ENCODE measurements around the gene SPAG6.

SPAG6 gene

DNA sequence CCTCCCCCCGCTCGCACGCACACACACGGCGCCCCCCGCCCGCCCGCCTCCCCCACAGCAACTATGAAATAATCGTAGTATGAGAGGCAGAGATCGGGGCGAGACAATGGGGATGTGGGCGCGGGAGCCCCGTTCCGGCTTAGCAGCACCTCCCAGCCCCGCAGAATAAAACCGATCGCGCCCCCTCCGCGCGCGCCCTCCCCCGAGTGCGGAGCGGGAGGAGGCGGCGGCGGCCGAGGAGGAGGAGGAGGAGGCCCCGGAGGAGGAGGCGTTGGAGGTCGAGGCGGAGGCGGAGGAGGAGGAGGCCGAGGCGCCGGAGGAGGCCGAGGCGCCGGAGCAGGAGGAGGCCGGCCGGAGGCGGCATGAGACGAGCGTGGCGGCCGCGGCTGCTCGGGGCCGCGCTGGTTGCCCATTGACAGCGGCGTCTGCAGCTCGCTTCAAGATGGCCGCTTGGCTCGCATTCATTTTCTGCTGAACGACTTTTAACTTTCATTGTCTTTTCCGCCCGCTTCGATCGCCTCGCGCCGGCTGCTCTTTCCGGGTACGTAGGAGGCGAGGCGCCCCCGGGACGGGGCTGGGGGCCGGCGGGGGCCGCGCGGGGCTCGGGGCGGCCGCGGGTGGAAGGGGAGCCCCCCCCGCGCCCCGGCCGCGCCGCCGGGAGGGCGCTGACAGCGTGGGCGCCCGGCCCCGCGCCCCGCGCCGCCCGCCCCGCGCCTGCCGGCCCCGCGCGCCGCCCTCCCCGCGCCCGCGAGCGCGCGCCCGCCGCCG lies 24.0 kb upstream of the SPAG6 start:
- no peak for DNase-seq (ENCODE audit: insufficient read length, low spot score)
- TF ChIP-seq PAX5 (IDR thresholded peaks at IDR 0.05; ENCODE audit: insufficient read depth, low read length, severe bottlenecking), result no peak
- 0 out of 2 replicates have a peak, but pooled peaks have one; percentile 15 for TF ChIP-seq POU2F2 (IDR thresholded peaks at IDR 0.05; ENCODE audit: low read depth, low read length)
- TF ChIP-seq POLR2AphosphoS5 (IDR thresholded peaks at IDR 0.05; ENCODE audit: low read depth, low read length), result peak; percentile 70
- TF ChIP-seq POLR2A (IDR thresholded peaks at IDR 0.05; ENCODE audit: low read depth, low read length), result peak; percentile 64
- TF ChIP-seq SPI1 (IDR thresholded peaks at IDR 0.05; ENCODE audit: low read depth, low read length), result no peak
- TF ChIP-seq TAF1 (IDR thresholded peaks at IDR 0.05; ENCODE audit: low read depth, low read length), result peak; percentile 57; the same call in 1 of the 2 replicates
- peak; percentile 65 for FAIRE-seq

DNA sequence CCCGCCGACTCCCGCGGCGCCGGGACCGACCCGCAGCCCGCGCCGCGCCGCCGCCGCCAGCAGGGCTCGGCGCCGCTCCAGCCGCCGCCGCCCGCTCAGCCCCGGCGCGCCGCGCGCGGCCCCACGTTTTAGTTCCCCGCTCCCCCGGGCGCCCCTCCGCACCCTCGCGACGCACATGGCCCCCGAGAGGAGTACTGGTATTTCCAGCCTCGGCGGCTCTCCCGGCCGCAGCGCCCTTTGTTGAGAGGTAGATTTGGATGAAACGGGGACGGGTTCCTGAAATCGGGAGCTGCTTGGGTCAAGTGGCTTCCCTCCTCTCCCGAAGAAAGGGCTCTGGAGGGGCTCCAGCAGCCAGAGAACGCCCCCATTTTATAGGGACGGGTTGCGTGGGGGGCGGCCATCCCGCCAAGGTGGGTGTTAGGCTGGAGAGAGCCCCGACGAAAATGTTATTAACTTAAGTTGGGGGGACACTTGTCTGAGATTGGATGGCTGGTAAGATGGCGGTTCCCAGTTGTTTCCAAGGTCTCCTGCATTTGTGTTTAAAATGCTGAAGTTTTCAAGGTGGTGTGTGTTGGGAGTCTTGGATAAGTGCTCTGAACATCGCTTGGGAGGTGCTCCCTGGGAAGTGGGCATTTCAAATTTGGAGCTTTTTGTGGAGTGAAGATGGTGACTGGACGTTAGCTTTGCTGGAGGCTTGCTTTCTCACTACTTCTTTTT lies 23.2 kb upstream of the SPAG6 start:
- FAIRE-seq (no peak), DNase-seq (ENCODE audit: insufficient read length, low spot score) (no peak)
- TF ChIP-seq PAX5 (IDR thresholded peaks at IDR 0.05; ENCODE audit: insufficient read depth, low read length, severe bottlenecking) (no peak), SPI1 (IDR thresholded peaks at IDR 0.05; ENCODE audit: low read depth, low read length) (no peak), TAF1 (IDR thresholded peaks at IDR 0.05; ENCODE audit: low read depth, low read length) (no peak), POLR2A (IDR thresholded peaks at IDR 0.05; ENCODE audit: low read depth, low read length) (no peak), POLR2AphosphoS5 (IDR thresholded peaks at IDR 0.05; ENCODE audit: low read depth, low read length) (no peak), POU2F2 (IDR thresholded peaks at IDR 0.05; ENCODE audit: low read depth, low read length) (no peak)

DNA sequence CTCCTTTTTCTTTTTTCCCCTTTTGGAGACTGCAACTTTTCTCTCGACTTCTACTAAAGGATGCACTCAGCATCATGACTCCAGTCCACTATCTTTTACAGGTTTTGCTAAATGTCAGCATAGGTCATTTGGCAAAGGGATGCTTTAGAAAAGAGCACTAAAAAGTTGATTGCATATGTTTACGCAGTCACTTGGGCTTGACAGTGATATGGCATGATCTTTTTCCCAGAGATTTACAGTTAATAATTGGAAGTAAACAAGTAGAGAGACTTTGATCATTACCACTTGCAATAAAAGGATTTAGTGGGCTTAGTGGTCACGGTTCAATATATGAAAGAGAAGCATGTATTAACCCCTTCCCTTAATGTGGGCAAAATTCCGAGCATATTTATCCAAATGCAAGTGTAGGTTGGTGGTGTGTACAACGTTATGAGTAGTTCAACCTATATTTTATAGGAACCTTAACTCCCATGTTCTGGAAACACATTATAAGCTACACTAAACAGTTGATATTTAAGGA lies 22.6 kb upstream of the SPAG6 start:
- TF ChIP-seq PAX5 (IDR thresholded peaks at IDR 0.05; ENCODE audit: insufficient read depth, low read length, severe bottlenecking), result no peak
- no peak for TF ChIP-seq POU2F2 (IDR thresholded peaks at IDR 0.05; ENCODE audit: low read depth, low read length)
- no peak for TF ChIP-seq POLR2A (IDR thresholded peaks at IDR 0.05; ENCODE audit: low read depth, low read length)
- TF ChIP-seq TAF1 (IDR thresholded peaks at IDR 0.05; ENCODE audit: low read depth, low read length), result no peak
- TF ChIP-seq POLR2AphosphoS5 (IDR thresholded peaks at IDR 0.05; ENCODE audit: low read depth, low read length), result no peak
- TF ChIP-seq SPI1 (IDR thresholded peaks at IDR 0.05; ENCODE audit: low read depth, low read length), result no peak
- DNase-seq (ENCODE audit: insufficient read length, low spot score) (no peak), FAIRE-seq (no peak)

DNA sequence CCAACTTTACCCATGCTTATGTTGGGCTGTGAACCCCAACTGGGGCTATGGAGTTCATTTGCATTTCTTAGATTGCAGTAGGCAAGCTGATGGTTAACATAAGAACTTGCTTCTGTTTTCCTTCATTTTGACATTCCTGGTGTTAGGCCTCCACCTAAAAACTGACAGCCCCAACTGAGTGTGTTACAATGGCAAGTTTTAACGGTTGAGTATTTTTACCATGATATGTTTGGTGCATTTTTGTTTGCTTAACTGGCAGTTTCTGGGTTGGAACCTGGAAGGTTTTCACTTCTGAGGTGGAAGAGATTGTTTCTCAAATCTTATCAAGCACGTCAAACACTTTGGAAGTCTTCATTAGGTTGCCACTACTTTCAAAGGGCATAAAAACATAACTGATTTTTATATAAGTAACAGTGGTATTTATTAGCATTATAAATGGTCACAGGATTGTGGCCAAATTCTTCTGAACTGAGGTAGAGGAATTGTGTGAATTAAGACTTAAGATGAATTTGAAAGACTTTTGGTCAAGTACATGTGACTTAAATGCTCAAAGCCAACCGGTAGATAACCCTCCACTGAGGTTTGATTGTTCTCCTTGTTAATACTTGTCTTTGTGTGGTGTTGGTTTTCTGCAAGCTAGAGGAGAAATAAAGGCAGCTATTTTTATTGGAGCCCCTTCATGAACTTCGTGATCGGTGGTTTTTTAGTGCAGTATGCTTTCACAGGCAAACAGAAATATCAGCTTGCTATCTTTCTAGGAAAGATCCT lies 21.6 kb upstream of the SPAG6 start:
- FAIRE-seq (peak; percentile 38), DNase-seq (ENCODE audit: insufficient read length, low spot score) (no peak)
- no peak for TF ChIP-seq TAF1 (IDR thresholded peaks at IDR 0.05; ENCODE audit: low read depth, low read length)
- TF ChIP-seq POLR2A (IDR thresholded peaks at IDR 0.05; ENCODE audit: low read depth, low read length), result no peak
- no peak for TF ChIP-seq SPI1 (IDR thresholded peaks at IDR 0.05; ENCODE audit: low read depth, low read length)
- TF ChIP-seq POLR2AphosphoS5 (IDR thresholded peaks at IDR 0.05; ENCODE audit: low read depth, low read length), result no peak
- TF ChIP-seq PAX5 (IDR thresholded peaks at IDR 0.05; ENCODE audit: insufficient read depth, low read length, severe bottlenecking), result no peak
- no peak for TF ChIP-seq POU2F2 (IDR thresholded peaks at IDR 0.05; ENCODE audit: low read depth, low read length)

DNA sequence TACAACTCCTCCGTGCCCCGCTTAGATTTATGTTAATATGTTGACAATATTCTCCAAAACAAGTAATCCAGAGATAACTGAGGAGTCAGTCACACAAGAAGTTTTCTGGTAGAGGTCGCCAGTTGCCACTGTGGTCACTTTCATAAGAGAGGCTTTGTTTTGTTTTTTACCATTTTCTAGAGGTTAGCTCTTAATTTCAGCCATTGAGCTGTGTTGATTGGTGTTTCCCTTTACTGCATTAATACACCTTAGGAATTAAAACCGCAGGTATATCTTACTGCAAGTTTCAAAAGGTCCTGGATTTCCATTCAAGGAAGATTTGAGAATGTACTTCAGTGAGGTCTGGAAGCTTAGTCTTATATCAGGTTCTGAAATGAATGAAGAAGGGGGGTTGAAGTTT lies 20.9 kb upstream of the SPAG6 start:
- FAIRE-seq, result no peak
- TF ChIP-seq POLR2AphosphoS5 (IDR thresholded peaks at IDR 0.05; ENCODE audit: low read depth, low read length) (no peak), PAX5 (IDR thresholded peaks at IDR 0.05; ENCODE audit: insufficient read depth, low read length, severe bottlenecking) (no peak), TAF1 (IDR thresholded peaks at IDR 0.05; ENCODE audit: low read depth, low read length) (no peak), SPI1 (IDR thresholded peaks at IDR 0.05; ENCODE audit: low read depth, low read length) (no peak)
- no peak for DNase-seq (ENCODE audit: insufficient read length, low spot score)

DNA sequence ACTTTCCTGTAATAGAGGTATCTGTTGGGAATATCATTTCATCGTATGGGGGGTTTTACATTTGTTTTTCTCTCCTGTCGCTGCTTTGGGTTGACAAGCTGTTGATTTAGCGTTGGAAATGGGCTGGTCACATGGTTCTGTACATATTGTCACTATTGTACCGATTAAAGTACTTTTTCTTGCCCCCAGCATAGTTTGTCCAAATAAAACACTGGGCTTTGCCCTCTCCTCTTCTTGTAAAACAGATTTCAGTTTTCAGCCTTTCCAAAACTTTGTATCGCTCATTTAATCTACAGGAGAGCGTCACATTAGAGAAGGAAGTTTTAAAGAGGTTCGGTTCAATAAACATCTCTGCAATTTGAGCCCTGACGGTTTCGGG lies 20.4 kb upstream of the SPAG6 start:
- no peak for TF ChIP-seq POLR2A (IDR thresholded peaks at IDR 0.05; ENCODE audit: low read depth, low read length)
- no peak for TF ChIP-seq TAF1 (IDR thresholded peaks at IDR 0.05; ENCODE audit: low read depth, low read length)
- TF ChIP-seq PAX5 (IDR thresholded peaks at IDR 0.05; ENCODE audit: insufficient read depth, low read length, severe bottlenecking), result no peak
- no peak for TF ChIP-seq POLR2AphosphoS5 (IDR thresholded peaks at IDR 0.05; ENCODE audit: low read depth, low read length)
- TF ChIP-seq SPI1 (IDR thresholded peaks at IDR 0.05; ENCODE audit: low read depth, low read length), result no peak
- TF ChIP-seq POU2F2 (IDR thresholded peaks at IDR 0.05; ENCODE audit: low read depth, low read length), result no peak
- DNase-seq (ENCODE audit: insufficient read length, low spot score) (no peak), FAIRE-seq (no peak)

DNA sequence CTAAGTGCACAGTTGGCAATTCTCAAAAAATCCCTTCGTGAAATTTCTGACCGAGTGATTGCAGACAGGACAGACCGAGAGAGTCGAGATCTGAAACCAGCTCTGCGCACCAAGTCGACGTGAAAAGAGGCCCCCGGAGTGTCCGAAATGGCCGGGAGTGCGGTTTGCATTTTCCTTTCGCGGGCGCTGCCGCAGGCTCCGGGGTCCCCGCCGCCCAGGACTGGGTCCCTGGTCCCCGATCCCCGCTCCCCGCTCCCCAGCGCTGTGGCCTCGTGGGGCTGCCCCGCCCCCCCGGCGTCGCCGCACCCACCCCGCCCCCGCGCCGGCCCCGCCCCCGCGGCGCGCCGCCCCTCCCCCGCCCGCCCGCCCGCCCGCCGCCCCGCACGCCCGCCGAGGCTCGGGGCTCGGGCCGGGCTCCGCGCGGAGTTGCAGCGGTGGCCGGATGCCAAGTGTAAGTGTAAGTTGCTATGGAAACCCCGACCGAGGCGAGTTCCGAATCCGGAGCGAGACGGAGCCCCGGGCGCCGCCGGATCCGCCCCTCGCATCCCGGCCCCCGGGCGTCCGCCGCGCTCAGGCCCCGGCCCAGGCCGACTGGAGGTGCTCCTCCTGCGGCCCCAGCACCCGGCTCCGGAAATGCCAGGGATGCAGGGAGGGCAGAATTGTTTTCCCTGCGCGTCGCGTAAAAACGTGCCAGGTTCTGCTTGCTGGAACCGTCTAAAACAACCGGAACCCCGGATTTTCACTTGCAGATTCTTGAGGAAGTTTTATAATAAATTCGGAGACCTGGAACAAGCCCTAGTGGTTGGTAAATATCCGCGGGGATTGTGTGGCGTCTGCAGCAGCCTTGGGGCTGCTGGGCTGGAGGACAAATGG lies 19.8 kb upstream of the SPAG6 start:
- DNase-seq (ENCODE audit: insufficient read length, low spot score) (peak; percentile 70), FAIRE-seq (peak; percentile 31)

DNA sequence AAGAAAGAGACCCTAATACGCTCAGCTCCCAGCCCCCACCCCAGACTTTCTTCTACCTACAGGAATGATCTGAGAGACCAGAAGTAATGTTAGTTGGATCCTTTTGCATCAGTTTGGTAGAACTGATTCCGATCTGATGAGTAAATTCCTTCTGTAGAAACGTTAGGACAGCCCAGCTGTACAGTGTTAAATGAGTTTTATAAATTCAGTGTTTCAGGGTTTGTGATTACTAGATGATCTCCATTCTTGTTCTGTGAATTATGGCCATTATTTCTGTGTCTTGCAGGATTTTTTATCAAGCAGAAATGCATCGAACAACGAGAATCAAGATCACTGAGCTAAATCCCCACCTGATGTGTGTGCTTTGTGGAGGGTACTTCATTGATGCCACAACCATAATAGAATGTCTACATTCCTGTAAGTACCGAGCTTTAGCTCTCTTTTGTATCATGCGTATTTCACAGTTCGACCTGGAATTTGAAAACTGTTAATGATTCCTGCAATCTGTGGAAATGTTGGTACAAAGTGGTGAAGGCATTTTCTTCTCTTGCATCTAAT lies 19.1 kb upstream of the SPAG6 start:
- TF ChIP-seq POLR2A (IDR thresholded peaks at IDR 0.05; ENCODE audit: low read depth, low read length) (no peak), POU2F2 (IDR thresholded peaks at IDR 0.05; ENCODE audit: low read depth, low read length) (no peak), TAF1 (IDR thresholded peaks at IDR 0.05; ENCODE audit: low read depth, low read length) (no peak)
- peak; percentile 73 for FAIRE-seq

More for the DNA sequence above, 19.8 kb upstream of the SPAG6 start:
- TF ChIP-seq POU2F2 (IDR thresholded peaks at IDR 0.05; ENCODE audit: low read depth, low read length), result no peak

More for the DNA sequence above, 19.1 kb upstream of the SPAG6 start:
- DNase-seq (ENCODE audit: insufficient read length, low spot score), result no peak

All from GM12891 (cell line).